GM20000 (cell line): ENCODE results near the gene SYNGR3.
"Not testable (repeated sequence)": the region's sequence is repeated elsewhere in the genome, so short reads cannot be mapped to it uniquely, and the experiment has no call there.

Source experiments
- DNase-seq: peaks from one replicate; pipeline ENCODE4 v3.0.0; 2012; ENCODE audit warnings: low spot score
- CTCF ChIP-seq: IDR thresholded peaks from 2 replicates; pipeline ENCODE4 v1.5.1; 2012; ENCODE audit warnings: mild to moderate bottlenecking, control low read depth; ENCODE audit errors: extremely low read depth, missing control alignments

SYNGR3 gene

GRCh38 chr16:2006317-2006716 is 16.5 kb downstream of the SYNGR3 start:
- no peak for DNase-seq
- TF ChIP-seq CTCF = no peak

GRCh38 chr16:2007081-2007836 is 17.5 kb downstream of the SYNGR3 start:
- DNase-seq = no peak
- no peak for TF ChIP-seq CTCF

GRCh38 chr16:2008009-2008526 is 18.3 kb downstream of the SYNGR3 start:
- no peak for DNase-seq

GRCh38 chr16:2008631-2009163 is 18.9 kb downstream of the SYNGR3 start:
- no peak for TF ChIP-seq CTCF
- DNase-seq = peak; percentile 56

More at GRCh38 chr16:2008009-2008526, 18.3 kb downstream of the SYNGR3 start:
- no peak for TF ChIP-seq CTCF

- no peak for TF ChIP-seq CTCF
- no peak for DNase-seq
These were observed 19.5 kb downstream of the SYNGR3 start for GRCh38 chr16:2009164-2009711.

- no peak for TF ChIP-seq CTCF
- DNase-seq = peak; percentile 99
These were observed 20.2 kb downstream of the SYNGR3 start, which contains the start of gene ZNF598 for GRCh38 chr16:2009791-2010510. Gene ZNF598, minus strand, starts transcription at chr16:2009821.

- not testable (repeated sequence) for DNase-seq
These were observed 22.0 kb downstream of the SYNGR3 start for GRCh38 chr16:2011726-2012125.
